ENCODE results near the gene MCM9.
"Not testable (repeated sequence)": the region's sequence is repeated elsewhere in the genome, so short reads cannot be mapped to it uniquely, and the experiment has no call there.

Gene MCM9

DNA sequence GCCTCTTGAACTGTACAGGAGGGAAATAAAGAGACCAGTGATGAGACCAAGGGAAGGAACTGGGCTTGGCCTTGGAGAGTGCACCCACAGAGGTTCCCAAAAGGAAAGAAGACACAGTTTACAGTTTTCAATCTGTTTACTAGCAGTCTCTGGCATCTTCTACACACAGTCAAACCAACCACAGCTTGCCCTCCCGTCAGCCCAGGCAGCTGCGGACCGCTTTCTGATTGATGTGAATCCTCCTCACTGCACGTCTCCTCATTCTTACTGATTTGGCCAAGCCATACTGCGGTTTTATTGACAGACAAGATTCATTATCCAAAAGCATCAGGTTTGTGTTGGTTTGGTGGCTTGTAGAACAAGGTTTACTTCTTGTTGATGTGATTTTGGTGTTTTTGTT, 145.5 kb downstream of the MCM9 start:
- no peak for DNase-seq

- no peak for DNase-seq
These were observed 146.3 kb downstream of the MCM9 start for GRCh38 chr6:118788702-118789101.

DNA sequence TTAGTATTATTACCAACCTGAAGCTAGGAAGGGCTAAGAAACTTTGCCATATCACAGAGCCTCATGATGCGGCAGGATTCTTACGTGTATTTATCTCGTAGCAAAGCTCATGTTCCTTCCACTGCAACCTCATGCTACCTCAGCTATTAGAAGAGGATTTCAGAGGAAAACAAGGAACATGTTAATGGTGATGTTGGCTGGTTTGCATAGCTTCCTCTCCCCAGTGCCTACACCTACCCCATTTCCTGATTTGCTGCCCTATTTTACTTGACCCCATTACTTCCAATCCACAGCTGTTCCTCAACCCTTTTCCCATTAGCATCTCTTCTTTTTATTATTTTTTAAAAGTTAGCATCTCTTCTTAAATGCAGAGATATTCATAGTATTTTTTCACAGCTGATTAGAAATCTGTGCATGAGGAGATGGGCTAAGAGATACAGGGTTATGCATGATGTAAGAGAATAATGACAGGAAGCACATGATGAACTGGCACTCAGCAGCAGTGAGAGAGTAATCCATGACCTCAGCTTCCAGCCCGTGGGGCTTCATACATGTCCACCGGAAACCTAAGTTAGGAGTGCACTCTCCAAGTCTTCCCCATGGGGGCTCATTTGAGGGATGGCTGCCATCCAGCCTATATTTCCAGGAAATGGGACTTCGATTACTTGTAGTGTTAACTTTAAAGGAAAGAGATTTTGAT, 147.1 kb downstream of the MCM9 start:
- DNase-seq = peak; percentile 40

DNA sequence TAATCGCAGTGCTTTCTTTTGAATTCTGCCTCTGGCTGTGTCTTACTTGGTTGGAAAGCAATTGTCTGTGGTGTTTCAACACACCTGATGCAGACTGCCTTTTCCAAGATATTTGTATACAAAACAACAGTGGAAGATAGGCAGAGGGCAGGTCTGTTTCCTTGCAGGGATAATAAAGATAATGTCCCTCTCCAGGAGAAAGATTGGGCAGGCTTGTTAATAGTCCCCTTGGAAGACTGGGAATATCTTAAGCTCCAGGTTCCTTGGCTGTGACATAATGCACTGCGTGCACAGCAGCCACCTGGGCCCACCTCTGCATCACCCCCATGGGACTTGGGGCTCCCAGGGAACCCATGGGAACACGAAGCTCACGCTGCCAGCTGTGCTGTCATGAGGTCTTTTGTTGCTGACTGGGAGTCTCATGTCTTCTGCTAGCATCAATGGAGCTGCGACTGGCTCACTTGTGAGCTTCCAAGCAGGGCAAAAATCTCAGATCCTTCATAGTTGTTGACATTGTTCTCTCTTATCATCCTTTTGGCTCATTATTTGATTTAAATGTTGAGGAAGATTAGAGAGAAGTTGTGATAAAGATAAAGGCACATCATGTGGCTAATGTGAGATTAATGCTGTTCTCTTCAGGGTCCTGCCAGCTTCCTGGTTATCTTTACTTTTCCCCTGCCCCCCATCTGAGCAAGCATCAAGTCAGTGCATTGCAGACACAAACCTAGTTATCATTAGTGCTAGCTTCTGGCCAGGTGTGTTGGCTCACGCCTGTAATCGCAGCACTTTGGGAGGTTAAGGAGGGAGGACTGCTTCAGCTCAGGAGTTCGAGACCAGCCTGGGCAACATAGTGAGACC, 148.1 kb downstream of the MCM9 start:
- no peak for DNase-seq

DNA sequence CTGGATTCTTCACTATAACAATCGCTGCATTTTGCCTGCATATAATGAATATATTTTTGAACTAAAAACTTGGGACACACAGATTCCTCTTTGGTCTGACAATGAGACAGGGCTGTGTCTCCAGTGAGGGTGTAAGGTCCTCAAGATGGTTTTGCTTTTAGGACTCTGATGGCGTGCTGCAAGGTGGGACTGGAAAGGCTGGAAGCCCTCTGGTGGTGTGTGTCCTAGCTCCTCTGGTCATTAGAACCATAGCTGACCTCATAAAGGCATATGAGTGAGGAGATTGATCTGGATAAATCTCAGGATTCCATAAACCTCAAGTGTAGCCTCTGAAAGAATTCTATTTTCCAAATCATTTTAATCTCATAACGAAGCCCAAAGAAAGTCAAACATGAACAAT, 149.4 kb downstream of the MCM9 start:
- no peak for DNase-seq

GRCh38 chr6:118784641-118785164, 150.3 kb downstream of the MCM9 start:
- no peak for DNase-seq

- DNase-seq = no peak
These were observed 150.9 kb downstream of the MCM9 start for GRCh38 chr6:118783931-118784550.

- no peak for DNase-seq
These were observed 152.3 kb downstream of the MCM9 start for GRCh38 chr6:118782651-118783050.

- no peak for DNase-seq
These were observed 153.1 kb downstream of the MCM9 start for GRCh38 chr6:118781897-118782296.

GRCh38 chr6:118780668-118781067, 154.3 kb downstream of the MCM9 start:
- no peak for DNase-seq

DNA sequence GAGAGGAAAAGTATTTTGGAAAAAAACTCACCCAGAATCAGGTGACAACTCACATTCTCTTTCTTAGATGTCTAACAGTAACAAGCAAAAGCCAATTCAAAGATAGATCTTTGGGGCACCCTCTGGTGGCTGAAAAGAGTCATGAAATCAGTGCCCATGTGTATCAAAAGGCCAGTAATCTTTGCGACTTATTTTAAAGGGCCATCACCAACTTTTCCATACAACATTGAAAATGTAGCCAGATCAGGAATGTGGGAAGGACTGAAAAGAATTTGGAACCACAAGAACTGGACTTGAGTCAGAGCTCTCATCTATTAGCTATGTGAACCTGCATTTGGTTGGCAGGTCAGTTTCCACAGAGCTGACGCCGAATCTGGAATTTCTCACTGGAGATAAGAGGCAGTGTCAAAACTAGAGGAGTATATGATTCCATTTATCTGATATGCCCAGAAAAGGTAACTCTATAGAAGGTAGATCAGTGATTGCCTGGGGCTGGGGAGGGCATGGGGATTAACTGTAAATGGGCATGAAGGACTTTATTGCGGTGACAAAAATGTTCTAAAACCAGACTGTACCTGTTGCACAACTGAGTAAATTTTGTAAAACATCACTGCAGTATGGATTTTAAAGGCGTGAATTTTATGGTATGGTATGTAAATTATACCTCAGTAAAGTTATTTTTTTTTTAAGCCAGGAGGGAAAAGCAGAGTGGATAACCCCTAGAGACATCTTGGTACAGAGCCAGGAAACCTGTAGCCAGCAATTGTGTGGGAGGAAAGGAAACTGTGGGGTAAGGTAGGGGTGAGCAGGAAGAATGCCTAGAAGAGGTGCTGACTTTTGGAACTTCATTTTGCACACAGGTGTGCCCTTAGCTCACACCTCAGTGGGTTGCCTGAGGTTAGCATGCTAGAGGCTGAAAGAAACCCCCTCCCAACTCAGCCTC, 158.1 kb downstream of the MCM9 start:
- peak; percentile 83 for DNase-seq

GRCh38 chr6:118775381-118775780, 159.6 kb downstream of the MCM9 start:
- DNase-seq = no peak

DNA sequence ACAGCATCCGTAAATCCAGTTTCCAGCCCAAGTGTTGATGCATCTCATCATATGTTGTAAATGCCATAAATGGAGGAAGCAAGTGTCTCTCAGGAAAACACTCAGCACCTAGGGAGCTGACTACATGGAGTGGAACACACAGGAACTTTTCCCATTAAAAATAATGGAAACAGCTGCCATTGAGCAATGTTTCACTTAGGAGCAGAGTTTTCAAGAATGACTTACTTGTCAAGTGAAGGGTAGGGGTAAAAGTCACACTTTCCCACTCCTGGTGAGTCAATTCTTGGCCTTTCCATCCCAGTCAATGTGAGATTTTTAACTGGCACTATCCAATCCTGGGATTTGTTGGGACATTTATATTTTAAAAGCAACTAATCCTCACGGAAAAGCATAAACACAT, 160.4 kb downstream of the MCM9 start:
- no peak for DNase-seq

GRCh38 chr6:118772886-118773285, 162.1 kb downstream of the MCM9 start:
- DNase-seq = no peak

- DNase-seq = no peak
These were observed 163.7 kb downstream of the MCM9 start for GRCh38 chr6:118771253-118771652.

DNA sequence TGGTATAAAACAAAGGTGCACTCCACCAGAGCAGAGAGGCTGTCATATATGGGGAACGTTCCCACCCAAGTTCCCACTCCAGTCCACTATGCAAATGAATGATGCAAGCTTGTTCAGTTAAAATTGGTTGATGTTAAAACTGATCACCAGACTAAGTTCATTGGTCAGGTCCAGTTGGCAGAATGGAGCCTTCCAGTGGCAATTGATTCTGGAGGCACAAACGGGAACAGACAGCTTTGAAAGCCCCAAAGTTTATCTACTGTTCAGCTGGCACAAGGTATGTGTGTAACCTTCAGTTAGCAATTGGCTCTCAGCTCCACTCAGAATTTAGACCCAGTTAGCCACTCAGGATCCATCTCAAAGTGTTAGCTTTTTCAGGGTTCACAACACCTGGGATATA, 164.1 kb downstream of the MCM9 start:
- DNase-seq = no peak

GRCh38 chr6:118770112-118770788, 164.7 kb downstream of the MCM9 start:
- no peak for DNase-seq

GRCh38 chr6:118768904-118769325, 166.0 kb downstream of the MCM9 start:
- peak; percentile 21 for DNase-seq

DNA sequence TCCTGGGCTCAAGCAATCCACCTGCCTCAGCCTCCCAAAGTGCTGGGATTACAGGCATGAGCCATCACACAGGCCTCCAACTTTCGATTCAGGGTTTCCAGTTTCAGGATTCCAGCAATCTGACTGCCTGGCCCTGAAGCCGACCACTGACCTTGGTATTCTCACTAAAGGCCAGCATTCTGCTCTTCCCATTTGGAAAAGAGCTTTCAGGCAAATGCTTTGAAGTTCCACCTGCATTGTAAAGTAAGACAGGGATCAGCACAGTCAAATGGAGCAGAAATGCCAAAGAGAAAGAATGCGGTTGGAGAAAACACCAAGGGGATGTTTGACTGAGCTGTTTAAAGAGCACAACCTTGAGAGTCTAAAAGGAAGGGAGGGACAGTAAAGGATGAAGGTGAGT, 166.5 kb downstream of the MCM9 start:
- DNase-seq = no peak

- DNase-seq = not testable (repeated sequence)
These were observed 169.6 kb downstream of the MCM9 start for GRCh38 chr6:118765316-118765715.

GRCh38 chr6:118764766-118765165, 170.2 kb downstream of the MCM9 start:
- DNase-seq = no peak
